WERI-Rb-1 (cell line): ENCODE measurements around the gene NSMCE4A.
"Not testable (repeated sequence)": the region's sequence is repeated elsewhere in the genome, so short reads cannot be mapped to it uniquely, and the experiment has no call there.

ENCODE experiments used
- DNase-seq: peaks from one replicate; pipeline ENCODE4 v3.0.0-alpha.2; 2020
- H3K27ac ChIP-seq: fragments of 250-450 bp; sonication (Bioruptor Pico); 2 replicates; pipeline ENCODE4 v1.5.1; 2020; ENCODE audit warnings: mild to moderate bottlenecking, moderate library complexity
- H3K27me3 ChIP-seq: fragments of 250-450 bp; sonication (Bioruptor Pico); 2 replicates; pipeline ENCODE4 v1.5.1; 2021; ENCODE audit warnings: mild to moderate bottlenecking, low read depth, moderate library complexity; ENCODE audit not compliant: insufficient read depth, severe bottlenecking
- H3K36me3 ChIP-seq: fragments of 250-450 bp; sonication (Bioruptor Pico); 2 replicates; pipeline ENCODE4 v1.5.1; 2020; ENCODE audit warnings: mild to moderate bottlenecking, moderate library complexity
- H3K4me3 ChIP-seq: 2 replicates; pipeline ENCODE4 v1.5.1; 2011; ENCODE audit warnings: low read depth, mild to moderate bottlenecking, control low read depth, low read length
- H3K9me3 ChIP-seq: fragments of 250-450 bp; sonication (Bioruptor Pico); 2 replicates; pipeline ENCODE4 v1.5.1; 2021; ENCODE audit warnings: mild to moderate bottlenecking, moderate library complexity; ENCODE audit not compliant: severe bottlenecking
- CTCF ChIP-seq: IDR thresholded peaks from 2 replicates; pipeline ENCODE4 v1.5.1; 2011; ENCODE audit warnings: low read depth, mild to moderate bottlenecking, control low read depth, inconsistent platforms, low read length

NSMCE4A gene

GRCh38 chr10:121935702-121936101, 39.3 kb downstream of the NSMCE4A start:
- Histone ChIP-seq H3K36me3 (no peaks in the 10 kb centered on the region), H3K27ac (no peak overlapping the region), H3K9me3 (no peaks in the 10 kb centered on the region), H3K27me3 (no peaks in the 10 kb centered on the region), H3K4me3 (no peak overlapping the region)
- TF ChIP-seq CTCF, result no peak
- no peak for DNase-seq

- H3K9me3 ChIP-seq, H3K27me3 ChIP-seq, DNase-seq, H3K36me3 ChIP-seq, H3K4me3 ChIP-seq: not testable (repeated sequence)
- H3K27ac ChIP-seq, result 0 out of 2 replicates have a peak overlapping the region, but pooled peaks have one; percentile 5
These were observed 44.5 kb downstream of the NSMCE4A start for GRCh38 chr10:121930268-121931085.

GRCh38 chr10:121929585-121930267, 45.3 kb downstream of the NSMCE4A start:
- not testable (repeated sequence) for H3K9me3 ChIP-seq, H3K4me3 ChIP-seq, H3K36me3 ChIP-seq, DNase-seq, H3K27me3 ChIP-seq, H3K27ac ChIP-seq

GRCh38 chr10:121928528-121928884, 46.5 kb downstream of the NSMCE4A start:
- no peak for DNase-seq
- Histone ChIP-seq H3K4me3 (peak overlapping the region; percentile 93), H3K27ac (peak overlapping the region; percentile 99), H3K27me3 (no peaks in the 10 kb centered on the region), H3K9me3 (no peaks in the 10 kb centered on the region), H3K36me3 (peaks cover 3% of the 10 kb centered on the region)
- no peak for TF ChIP-seq CTCF

GRCh38 chr10:121927841-121928527, 47.0 kb downstream of the NSMCE4A start, which contains the start of gene ATE1:
ATE1 (minus strand) TSS chr10:121928031; CDS start chr10:121927949, 82 bp downstream.
- Histone ChIP-seq H3K27ac (peak within 1 kb of the TSS; percentile 99), H3K4me3 (peak within 1 kb of the TSS; percentile 93), H3K36me3 (peaks cover 6% of the 10 kb centered on the region), H3K9me3 (no peaks in the 10 kb centered on the region), H3K27me3 (no peaks in the 10 kb centered on the region)
- no peak for TF ChIP-seq CTCF
- DNase-seq, result peak; percentile 95

- DNase-seq, result peak; percentile 60
- no peaks in the 10 kb centered on the region for H3K9me3 ChIP-seq
- peaks cover 6% of the 10 kb centered on the region for H3K36me3 ChIP-seq
- TF ChIP-seq CTCF, result no peak
- H3K27ac ChIP-seq, result peak overlapping the region; percentile 99
- no peaks in the 10 kb centered on the region for H3K27me3 ChIP-seq
- peak overlapping the region; percentile 93 for H3K4me3 ChIP-seq
These were observed 47.6 kb downstream of the NSMCE4A start for GRCh38 chr10:121927318-121927840.
